HG03571 (cell line): Measurements from ENCODE around the gene CENATAC.
"Not testable (repeated sequence)": the region's sequence is repeated elsewhere in the genome, so short reads cannot be mapped to it uniquely, and the experiment has no call there.

Experiments used
- ATAC-seq: cut with Tn5 transposase; IDR thresholded peaks from one replicate; pipeline ENCODE4 v1.9.1; 2021; ENCODE audit not compliant: unreplicated experiment

The CENATAC gene, protein sequence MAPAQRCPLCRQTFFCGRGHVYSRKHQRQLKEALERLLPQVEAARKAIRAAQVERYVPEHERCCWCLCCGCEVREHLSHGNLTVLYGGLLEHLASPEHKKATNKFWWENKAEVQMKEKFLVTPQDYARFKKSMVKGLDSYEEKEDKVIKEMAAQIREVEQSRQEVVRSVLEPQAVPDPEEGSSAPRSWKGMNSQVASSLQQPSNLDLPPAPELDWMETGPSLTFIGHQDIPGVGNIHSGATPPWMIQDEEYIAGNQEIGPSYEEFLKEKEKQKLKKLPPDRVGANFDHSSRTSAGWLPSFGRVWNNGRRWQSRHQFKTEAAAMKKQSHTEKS

DNA sequence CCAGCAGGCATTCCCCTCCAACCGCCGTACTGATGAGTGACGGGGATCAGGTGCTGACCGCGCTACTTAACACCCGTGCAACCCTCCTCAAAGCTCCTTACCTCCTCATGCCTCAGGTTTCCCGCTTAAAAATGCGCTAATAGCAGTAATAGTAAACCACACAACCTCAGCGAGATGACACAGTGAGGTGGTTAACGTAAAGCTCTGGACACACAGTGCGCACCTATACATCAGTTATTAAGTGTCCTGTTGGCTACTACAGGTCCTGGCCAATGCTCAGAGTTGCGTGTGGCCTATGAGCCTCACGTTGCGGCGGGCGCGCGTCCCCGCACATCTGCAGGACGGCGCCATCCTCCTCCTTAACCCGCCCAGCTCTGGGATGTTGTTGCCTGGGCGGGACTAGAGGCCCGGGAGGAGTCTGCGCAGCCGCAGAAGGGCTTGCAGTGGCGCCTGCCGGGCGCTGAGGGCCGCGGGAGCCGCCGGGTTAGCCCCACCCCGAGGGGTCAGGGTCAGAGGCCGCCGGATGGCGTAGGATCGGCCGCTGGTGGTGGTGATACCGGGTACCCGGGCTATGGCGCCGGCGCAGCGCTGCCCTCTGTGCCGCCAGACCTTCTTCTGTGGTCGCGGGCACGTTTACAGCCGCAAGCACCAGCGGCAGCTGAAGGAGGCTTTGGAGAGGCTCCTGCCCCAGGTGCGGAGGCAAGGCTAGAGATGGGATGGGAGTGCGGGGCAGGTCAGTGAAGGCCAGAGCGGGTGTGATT, at the start of gene CENATAC:
Gene CENATAC, plus strand, starts transcription at position 512 of the 761 bp plus-strand sequence. Its CDS starts 60 bp downstream, at position 572.
- ATAC-seq: peak; percentile 72

DNA sequence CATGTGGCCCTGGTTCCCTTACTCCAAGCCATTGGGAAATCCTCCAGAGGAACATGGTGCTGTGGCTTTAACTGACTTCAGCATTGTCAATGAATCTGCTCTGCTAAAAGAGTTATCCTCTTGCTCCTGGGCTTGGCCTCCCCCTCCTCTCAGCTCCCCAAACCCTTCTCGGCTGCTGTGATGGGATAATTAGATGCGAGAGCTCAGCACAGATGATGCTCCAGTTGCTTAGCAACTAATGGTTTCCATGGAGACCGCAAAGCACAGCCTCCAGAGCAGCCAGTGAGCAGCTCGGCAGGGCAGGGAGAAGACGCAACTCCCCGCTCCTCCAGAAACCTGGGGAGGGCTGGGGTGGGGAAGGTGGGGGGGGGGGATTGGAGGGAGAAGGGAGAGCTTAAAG, 44.7 kb upstream of the CENATAC start:
- no peak for ATAC-seq

DNA sequence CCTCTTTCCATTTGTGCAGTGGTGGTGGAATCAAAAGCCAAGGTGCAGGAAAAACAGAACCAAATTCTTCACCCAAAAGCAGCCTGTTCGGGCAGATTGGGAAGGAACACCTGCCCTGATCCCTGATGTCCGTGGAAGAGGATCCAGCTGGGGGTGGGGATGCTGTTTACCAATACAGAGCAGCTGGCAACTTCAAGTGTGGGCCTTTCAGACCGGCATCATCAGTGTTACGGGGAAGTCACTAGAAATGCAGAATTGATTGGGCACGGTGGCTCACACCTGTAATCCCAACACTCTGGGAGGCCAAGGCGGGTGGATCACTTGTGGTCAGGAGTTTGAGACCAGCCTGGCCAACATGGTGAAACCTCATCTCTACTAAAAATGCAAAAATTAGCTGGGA, 44.0 kb upstream of the CENATAC start:
- not testable (repeated sequence) for ATAC-seq

DNA sequence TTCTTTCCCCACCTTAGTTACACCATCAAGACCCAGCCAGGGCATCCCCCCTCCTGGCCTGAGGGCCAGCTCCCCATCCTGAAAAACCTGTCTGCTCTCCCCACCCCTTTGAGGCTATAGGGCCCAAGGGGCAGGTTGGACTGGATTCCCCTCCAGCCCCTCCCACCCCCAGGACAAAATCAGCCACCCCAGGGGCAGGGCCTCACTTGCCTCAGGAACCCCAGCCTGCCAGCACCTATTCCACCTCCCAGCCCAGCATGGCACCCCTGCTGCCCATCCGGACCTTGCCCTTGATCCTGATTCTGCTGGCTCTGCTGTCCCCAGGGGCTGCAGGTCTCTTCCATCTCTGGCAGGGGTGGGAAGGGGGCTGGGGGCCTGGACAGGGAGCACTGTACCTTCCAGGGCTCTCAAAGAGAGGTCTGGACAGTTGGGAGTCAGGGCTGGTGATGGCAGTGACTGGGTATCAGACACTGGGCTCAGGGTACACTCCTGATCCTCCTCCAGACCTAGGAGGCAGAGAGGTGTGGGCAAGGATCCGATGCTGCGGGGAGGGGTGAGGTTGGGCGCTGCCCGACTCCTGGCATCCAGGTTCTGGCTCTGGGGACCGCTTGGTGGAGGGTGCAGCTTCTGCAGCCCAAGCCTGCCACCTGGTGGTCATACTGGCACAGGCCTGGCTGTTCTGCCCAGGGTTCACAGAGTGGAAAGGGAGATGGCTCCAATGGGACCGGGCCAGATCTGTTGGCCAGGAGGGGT, 41.7 kb upstream of the CENATAC start, which contains the start of gene UPK2:
Gene UPK2, plus strand, starts transcription at position 205 of the 753 bp plus-strand sequence. Its CDS starts 53 bp downstream, at position 258.
- ATAC-seq: no peak

DNA sequence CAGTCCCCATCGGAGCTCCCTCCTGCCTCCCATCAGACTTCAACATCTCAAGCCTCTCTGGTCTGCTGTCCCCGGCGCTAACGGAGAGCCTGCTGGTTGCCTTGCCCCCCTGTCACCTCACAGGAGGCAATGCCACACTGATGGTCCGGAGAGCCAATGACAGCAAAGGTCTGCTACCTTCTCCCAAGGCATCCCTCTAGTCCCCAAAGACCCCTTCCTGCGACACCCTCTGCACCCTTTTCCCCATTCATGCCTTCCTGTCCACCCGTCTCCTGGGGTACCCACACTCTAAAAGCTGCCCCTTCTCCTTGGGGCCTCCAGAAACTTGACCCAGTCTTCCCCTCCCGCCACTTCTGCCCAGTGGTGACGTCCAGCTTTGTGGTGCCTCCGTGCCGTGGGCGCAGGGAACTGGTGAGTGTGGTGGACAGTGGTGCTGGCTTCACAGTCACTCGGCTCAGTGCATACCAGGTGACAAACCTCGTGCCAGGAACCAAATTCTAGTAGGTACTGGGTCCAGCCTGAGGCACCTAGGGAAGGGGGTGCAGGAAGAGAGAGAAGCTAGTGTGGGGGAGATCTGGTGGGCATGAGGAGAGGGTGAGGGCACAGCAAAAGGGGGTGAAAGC, 41.0 kb upstream of the CENATAC start:
- no peak for ATAC-seq

DNA sequence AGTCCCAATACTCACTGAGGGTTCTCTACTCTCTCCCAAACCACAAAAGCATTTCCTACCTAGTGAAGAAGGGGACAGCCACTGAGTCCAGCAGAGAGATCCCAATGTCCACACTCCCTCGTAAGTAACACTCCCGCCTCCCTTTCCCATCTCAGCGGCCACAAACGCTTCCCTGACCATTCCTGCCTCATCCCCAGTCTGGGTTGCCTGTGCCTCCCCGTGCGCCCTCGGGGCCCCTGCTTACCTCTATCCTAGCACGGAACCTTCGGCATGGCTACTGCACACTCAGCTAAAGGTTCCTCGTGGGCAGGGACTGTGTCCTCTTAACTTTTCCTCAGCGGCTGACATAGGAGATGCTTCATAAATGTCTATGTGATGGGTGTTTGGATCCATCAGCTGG, 40.4 kb upstream of the CENATAC start:
- ATAC-seq: no peak

DNA sequence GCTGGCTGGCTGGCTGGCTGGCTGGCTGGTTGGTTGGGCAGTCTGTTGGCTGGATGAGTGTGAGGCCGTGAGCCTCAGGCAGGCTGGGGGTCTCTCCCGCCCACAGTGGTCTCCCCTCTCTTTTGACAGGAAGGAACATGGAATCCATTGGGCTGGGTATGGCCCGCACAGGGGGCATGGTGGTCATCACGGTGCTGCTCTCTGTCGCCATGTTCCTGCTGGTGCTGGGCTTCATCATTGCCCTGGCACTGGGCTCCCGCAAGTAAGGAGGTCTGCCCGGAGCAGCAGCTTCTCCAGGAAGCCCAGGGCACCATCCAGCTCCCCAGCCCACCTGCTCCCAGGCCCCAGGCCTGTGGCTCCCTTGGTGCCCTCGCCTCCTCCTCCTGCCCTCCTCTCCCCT, 40.0 kb upstream of the CENATAC start:
- ATAC-seq: no peak

DNA sequence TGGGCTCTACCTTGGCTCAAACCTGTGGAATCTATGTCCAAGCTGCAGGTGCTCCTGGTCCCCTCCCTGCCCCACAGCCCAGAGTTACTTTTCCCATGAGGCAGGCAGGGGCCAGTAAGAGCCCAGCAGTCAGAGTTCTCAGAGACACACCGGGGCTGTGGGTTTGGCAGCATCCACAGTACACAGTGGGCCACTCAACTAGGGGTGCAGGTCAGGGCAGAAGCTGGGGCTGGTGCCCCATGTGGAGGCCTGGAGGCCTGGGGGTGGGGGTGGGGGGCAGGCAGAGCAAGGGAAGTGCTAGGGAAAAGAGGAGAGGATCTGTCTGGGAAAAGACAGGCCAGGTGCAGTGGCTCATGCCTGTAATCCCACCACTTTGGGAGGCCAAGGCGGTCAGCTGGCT, 39.4 kb upstream of the CENATAC start:
- ATAC-seq: no peak

DNA sequence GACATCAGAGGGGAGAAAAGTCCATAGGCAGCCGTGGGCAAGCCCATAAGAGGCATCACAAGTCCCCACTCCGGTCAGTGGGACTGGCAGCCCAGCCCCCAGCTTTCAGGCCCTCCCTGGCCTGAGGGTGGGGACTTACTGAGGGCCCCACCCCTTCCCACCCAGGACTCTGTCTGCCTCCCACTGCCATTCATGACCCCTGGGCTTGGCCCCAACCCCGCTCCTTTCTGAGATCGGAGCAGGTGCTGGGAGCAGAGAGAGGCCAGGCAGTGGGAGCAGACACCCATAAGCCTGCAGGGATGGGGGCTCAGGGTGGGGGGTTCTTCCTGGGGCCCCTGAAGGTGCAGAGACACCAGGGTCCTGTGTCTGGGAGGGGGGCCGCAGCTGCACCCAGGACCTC, 36.7 kb upstream of the CENATAC start:
- no peak for ATAC-seq

DNA sequence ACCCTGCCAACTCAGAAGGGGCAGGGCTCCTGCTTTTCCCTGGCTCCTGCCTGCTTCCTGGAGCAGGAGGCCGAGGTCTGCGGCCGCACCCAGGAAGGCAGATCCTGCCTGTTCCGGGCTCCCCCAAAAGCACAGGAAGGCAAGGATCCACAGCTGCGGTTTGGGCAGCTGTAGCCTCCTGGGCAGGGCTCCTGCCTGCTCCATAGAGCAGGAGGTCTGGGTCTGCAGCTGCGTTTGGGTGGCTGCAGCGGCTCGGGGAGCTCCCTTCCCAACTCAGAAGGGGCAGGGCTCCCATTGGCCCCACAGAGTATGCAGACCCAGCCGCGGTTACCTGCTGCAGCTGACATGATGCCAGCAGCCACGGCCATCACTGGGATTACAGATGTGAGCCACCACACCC, 36.3 kb upstream of the CENATAC start:
- ATAC-seq: no peak

DNA sequence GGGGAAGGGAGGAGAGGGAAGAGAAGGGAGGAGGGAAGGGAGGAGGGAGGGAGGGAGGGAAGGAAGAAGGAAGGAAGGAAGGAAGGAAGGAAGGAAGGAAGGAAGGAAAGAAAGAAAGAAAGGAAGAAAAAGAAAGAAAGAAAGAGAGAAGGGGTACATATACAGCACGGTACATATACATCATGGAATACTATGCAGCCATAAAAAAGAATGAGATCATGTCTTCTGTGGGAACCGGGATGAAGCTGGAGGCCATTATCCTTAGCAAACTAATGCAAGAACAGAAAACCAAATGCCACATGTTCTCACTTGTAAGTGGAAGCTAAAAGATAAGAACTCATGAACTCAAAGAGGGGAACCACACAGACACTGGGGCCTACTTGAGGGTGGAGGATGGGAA, 28.4 kb upstream of the CENATAC start:
- ATAC-seq: not testable (repeated sequence)

DNA sequence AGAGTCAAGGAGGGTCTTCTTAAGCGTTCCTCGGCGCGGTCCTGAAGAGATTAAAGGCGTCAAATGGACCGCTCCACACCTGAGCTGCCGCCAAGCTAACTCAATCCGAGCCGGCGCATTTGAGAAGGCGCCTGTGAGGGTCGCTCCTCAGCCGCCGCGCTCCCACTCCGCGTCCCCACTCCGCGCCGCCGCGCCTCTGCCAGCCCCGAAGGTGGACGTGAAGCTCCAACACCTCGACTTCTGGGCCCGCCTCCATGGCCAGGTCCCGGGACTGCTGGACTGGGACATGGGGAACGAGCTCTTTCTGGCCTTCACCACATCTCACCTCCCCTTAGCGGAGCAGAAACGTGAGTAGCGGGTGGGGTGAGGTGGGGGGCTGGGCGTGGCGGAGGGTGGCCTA, 26.3 kb upstream of the CENATAC start, which contains the start of gene FOXR1:
Gene FOXR1, plus strand, starts transcription at position 116 of the 400 bp plus-strand sequence. Its CDS starts 171 bp downstream, at position 287.
- no peak for ATAC-seq

DNA sequence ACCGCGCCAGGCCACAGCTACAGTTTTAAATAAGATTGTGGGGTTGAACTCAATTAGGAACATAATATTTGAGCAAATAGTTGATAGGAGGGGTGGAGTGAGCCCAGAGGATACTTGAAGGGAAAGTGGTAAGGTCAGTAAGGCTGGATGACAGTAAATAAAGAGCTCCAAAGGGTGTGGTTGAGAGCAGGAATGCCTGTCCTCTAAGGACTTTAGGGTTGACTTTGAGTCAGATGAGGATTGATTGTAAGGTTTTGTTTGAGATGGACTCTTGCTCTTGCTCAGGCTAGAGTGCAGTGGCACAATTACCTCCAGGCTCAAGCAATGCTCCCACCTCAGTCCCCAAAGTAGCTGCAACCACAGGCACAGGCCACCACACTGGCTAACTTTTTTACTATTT, 24.0 kb upstream of the CENATAC start:
- ATAC-seq: no peak

DNA sequence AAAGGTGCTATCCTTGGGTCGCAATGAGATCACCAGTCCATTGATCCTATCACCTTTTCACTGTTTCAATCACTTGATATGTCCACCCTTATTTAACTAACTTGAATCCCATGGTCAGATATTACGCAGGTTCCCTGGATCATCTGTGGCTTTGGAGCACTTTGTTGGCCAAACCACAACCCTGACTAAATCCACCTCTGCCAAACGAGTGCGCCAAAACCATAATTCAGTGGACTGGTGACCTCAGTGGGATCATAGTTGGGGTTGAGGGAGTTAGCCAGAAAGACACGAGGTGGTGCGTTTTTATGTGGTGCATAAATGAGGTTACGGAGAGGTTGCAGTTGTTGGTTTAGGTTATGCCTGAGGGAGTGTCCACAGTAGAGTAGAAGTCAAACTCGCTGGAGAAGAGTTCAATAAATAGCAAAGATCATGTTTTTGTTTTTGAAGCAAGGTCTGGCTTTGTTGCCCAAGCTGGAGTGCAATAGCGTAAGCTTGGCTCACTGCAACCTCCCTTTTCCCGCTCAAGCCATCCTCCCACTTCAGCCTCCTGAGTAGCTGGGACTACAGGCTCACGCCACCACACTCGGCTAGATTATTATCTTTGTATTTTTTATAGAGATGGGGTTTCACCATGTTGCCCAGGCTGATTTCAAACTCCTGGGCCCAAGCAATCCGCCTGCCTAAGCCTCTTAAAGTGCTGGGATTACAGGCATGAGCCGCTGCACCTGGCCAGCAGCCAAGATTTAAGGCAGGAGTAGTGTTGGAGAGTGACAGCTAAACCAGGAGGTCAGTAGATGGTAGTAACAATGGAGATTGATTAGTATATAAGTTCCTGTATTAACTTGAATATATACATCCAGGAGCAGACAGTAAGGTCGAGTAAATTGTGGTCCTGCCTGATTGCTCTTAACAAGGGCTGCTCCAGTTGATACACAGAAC, 21.9 kb upstream of the CENATAC start:
- no peak for ATAC-seq

DNA sequence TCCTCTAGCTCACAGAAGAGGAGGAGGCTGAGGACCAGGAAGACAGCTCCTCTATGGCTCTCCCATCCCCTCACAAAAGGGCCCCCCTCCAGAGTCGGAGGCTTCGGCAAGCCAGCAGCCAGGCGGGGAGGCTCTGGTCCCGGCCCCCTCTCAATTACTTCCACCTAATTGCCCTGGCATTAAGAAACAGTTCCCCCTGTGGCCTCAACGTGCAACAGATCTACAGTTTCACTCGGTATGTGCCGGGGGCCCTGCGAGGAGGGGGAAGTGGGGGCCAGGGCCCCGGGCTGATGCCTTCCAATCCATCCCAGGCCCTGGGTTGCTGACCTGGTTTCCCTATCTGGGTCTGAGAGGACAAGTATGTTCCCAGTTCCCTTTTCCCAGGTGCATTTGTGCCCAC, 18.5 kb upstream of the CENATAC start:
- ATAC-seq: no peak

DNA sequence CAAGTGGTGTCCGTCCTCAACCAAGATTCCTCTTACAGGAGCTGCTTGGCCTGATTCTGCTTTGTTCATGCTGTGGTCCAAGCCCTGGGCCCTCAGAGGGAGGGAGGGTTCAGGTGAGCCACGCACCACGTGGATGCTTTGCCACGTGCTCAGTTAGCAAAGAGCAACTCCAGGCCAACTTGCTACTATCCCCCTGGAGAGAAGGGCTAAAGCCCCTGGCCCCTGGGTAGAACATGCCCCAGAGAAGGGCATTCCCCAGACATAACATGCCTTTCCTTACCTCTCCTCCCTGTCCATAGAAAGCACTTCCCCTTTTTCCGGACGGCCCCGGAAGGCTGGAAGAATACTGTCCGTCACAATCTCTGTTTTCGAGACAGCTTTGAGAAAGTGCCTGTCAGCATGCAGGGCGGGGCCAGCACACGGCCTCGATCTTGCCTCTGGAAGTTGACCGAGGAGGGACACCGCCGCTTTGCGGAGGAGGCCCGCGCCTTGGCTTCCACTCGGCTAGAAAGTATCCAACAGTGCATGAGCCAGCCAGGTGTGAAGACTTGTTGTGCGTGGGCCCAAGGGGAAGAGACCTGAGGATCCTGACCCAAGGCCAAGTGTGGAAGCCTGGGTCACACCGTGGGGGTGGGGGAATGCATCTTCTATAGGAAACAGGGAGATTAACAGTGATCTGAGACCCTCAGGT, 17.6 kb upstream of the CENATAC start:
- no peak for ATAC-seq

DNA sequence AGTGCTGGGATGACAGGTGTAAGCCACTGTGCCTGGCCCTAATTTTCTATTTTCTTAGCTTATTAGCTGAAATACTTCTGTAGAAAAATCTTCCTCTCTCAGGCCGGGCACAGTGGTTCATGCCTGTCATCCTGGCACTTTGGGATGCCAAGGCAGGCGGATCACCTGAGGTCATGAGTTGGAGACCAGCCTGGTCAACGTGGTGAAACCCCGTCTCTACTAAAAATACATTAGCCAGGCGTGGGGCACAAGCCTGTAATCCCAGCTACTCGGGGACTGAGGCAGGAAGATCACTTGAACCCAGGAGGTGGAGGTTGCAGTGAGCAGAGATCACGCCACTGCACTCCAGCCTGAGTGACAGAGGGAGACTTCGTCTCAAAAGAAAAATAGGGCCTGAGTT, 13.6 kb upstream of the CENATAC start:
- not testable (repeated sequence) for ATAC-seq

DNA sequence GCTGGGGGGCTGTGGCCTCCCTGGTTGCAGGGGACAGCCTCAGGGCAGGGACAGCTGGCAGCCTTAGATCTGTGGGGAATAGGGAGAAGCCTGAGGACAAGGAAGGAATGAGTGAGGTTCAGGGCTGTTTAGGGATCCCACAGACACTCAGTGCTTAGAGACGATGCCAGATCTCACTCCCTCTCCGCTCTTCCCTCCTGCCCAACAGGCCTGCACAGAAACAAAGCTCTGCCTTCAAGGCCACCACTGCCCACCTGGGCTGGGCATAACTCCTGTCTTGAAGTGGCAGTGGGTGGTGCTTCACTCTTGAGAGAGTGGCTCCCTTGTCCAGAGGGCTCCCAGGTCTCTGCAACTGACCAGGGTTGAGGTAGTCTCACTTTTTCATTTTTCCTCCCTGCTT, 13.1 kb upstream of the CENATAC start:
- no peak for ATAC-seq

DNA sequence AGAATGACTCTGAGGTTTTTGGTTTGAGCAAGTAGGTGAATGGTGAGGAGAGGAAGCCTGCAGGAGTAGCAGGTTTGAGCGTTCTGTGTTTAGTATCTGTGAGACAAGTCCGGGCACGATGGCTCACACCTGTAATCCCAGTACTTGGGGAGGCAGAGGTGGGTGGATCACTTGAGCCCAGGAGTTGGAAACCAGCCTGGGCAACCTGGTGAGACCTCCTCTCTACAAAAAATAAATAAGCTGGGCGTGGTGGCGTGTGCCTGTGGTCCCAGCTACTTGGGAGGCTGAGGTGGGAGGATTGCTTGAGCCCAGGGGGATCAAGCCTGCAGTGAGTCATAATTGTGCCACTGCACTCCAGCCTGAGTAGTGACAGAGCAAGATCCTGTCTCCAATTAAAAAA, 9.7 kb upstream of the CENATAC start:
- ATAC-seq: no peak
